ENCODE data around the gene CKAP4.

DNA sequence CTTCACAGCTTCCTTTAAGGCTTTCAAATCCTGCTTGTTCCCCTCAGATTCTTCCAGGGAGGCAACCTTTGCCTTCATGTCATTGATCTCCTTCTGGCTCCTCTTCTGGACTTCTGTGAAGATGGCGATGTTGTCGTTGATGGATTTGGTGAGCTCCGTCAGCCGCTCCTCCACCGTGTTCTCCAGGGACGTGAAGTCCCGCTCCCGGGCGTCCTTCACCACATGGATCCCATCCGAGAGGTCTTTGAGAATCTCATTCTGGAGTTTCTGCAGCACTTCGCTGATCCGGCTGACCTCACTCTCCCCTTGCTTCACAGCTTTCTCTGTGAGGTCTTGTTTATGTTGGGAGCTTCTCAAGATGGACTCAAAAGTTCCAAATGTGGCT, 7.9 kb downstream of the CKAP4 start:
- TF ChIP-seq, protein P1, sequence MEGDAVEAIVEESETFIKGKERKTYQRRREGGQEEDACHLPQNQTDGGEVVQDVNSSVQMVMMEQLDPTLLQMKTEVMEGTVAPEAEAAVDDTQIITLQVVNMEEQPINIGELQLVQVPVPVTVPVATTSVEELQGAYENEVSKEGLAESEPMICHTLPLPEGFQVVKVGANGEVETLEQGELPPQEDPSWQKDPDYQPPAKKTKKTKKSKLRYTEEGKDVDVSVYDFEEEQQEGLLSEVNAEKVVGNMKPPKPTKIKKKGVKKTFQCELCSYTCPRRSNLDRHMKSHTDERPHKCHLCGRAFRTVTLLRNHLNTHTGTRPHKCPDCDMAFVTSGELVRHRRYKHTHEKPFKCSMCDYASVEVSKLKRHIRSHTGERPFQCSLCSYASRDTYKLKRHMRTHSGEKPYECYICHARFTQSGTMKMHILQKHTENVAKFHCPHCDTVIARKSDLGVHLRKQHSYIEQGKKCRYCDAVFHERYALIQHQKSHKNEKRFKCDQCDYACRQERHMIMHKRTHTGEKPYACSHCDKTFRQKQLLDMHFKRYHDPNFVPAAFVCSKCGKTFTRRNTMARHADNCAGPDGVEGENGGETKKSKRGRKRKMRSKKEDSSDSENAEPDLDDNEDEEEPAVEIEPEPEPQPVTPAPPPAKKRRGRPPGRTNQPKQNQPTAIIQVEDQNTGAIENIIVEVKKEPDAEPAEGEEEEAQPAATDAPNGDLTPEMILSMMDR (conservative IDR thresholded peaks at IDR 0.05), result no peak
- TF ChIP-seq ZFX (IDR thresholded peaks at IDR 0.05), result no peak

Measured in C4-2B (cell line).